Smooth muscle cell of the brain vasculature (primary cell): ENCODE measurements around the gene ABCF1.

Experiments used
- DNase-seq: peaks from one replicate; pipeline ENCODE4 v3.0.0-alpha.2; 2012; ENCODE audit warnings: low read depth, low spot score

Gene ABCF1

DNA sequence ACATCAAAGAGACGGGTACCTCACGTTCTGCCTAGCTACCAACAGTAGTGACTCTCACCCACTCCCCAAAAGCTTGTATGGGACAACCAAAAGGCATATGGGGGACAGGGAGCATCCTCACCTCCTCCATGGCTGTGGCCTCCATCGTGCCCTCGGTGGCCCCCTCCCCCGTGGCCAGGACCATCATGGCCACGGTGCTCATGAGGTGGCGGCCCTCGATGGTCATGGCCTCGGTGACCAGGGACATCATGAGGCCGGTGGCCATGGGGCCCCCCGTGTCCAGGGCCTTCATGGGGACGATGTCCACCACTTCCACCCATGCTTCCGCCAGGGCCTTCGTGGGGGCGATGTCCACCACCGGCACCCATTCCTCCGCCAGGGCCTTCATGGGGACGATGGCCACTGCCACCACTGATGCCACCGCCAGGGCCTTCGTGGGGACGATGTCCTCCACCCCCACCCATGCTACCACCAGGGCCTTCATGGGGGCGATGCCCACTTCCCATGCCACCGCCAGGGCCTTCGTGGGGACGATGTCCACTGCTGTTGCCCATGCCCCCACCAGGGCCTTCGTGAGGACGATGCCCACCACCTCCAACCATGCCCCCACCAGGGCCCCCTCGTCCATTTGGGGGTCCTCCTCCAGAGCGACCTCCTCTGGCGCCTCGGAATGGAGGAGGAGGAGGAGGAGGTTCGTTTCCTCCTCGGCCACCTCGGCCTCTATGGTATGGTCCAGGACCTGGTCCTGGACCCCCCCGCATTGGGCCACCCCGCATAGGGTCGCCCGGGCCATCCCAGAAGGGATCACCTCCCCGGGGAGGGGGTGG, 30.8 kb downstream of the ABCF1 start:
- no peak for DNase-seq

DNA sequence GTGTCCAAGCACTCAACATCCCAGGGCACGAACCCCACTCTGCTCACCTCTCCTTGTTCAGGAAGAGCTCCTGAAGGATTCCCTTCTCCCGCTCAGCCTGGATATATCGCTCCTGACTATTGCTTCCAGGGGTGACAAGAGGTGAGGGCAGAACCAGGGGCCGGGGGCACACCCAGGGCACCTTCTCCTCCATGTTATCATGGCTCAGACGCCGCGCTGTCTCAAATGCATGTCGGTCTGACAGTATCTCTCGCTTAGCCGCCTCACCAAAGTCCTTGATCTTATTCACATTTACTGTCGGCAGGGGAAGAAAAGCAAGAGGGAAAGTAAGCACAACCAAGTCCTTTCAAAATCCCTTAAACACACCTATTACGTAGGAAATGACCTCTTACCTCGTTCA, 32.7 kb downstream of the ABCF1 start:
- DNase-seq, result no peak

DNA sequence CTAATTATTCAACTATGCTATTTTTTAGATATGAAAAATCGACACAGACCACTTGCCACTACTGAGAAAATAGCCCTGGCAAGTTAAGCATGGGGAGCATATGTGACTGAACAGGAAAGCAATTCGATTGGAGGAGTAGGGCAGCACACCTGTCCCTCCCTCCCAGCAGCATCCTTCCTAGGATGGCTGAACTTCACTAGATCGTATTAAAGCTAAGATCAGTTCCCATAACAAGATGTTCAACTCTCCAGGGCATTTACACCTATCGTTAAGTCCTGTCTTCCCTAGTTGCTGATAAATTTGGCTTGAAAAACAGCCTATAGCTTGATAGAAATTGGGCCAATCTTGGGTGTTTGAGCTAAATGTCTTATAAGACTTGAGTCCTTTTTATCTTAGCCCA, 38.8 kb downstream of the ABCF1 start:
- DNase-seq, result no peak

DNA sequence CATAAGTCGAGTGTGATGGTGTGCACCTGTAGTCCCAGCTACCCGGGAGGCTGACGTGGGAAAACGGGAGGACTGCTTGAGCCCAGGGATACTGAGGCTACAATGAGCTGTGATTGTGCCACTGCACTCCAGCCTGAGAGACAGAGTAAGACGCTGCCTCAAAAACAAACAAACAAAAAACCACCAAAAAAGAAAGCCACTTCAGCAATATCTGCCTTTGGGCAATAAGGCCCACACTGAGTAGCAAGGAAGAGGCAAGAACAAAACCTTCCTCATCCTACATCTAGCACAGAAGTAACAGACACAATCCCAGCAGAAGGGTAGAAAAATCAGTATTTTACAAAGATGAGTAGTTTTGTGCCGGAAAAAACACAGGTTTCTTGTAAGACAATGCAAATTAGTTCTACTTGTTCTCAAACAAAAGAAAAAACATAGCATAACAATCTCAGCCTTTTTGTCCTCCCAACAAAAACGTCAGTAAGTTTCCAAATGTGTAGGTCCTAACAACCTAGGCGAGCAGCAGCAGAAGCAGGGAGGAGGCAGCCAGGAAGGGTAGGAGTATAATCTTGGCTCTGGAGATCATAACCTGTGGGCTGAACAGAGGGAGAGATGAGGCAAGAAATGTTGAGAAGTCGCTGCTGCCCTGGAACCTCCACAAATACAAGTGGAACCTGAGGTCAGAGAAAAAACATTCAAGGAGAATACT, 40.1 kb downstream of the ABCF1 start:
- DNase-seq, result no peak

DNA sequence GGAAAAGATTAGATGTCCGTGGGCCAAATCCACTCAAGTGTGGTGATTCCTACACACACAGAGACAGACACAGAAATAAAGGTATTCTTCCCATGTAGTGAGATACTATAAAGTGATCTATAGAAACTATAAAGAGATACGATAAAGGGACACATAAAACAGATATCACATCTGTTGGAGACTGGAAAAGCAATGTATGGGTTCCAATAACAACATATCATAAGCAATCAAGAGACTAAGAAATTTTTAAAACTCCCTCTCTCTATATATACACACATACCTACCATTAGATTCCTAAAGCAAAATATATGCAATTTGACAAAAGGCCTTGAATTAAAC, 40.6 kb downstream of the ABCF1 start:
- no peak for DNase-seq

DNA sequence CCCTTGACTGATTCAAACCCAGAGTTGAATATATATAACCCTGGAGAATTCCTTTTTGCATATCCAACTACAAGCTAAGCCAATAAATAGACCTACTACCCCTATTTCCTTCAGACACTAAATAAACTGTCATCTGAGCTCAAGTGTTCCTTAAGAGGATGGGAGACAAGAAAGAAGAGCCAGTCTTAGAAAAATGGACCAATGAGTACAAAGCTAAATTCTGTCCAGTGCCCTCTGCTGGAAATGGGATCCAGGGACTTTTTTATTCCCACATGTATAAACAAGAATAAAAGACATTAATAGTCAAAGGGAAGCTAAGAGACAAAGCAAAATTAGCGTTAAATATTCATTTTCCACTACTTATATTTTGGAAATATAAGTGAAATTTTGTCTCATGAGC, 41.0 kb downstream of the ABCF1 start:
- no peak for DNase-seq

DNA sequence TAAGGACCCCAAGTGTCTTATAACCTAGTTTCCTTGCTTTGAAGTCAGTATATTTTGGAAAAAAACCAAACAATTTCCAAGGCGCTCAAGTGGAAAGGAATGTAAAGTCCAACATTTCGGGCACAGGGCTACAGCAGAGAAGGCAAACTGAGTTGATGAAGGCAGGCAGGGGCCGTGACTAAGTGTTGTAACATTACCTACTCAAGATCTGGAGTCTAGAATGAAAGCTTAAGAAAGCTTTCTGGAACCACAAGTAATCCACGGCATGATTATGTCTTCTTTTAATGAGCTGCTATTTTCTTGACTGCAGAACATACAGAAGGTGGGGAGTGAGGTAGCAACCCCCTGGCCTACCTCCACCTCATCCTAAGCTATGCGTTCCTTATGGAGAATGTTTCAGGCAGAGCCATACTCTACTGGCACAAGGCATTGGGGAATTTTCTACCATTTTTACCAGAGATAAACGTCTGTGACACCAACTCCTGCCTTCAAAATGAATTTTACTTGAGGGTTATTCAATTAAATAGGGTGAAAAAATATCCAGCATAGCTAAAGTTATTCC, 41.5 kb downstream of the ABCF1 start:
- no peak for DNase-seq

DNA sequence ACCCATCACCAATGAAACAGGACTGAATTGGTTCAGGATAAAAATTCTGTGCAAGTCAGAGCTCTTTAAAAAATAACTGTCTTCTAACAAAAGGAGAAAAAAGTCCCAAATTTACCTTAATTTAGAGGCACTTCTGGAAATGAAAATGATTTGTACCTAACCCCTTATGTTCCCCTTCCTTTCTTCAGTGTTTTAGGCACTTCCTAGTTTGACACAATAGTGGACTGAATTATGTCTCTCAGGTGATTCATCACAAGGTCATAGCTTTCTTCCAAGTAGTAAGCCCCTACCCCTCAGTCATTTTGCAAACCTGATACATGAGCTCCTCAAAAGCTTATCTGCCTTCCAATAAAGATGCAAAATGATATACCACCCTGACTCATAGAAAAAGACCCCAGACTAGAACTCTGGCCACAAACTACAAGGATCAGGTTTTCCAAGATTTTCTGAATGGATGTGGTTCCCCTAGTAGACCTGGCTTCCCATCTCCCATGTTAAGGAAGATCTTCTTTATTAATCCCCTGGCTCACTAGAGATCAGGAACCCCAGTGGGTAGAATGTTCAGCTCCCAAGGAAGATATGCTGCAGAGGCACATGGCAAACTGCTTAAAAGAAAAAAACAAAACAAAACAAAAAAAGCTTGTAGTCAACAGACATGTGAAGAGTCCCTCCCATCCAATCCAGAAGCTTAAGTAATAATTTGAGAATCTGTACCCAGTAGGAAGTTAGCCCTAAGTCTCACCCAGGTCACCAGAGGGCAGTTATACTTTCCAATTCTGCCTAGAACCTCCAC, 42.2 kb downstream of the ABCF1 start:
- no peak for DNase-seq

DNA sequence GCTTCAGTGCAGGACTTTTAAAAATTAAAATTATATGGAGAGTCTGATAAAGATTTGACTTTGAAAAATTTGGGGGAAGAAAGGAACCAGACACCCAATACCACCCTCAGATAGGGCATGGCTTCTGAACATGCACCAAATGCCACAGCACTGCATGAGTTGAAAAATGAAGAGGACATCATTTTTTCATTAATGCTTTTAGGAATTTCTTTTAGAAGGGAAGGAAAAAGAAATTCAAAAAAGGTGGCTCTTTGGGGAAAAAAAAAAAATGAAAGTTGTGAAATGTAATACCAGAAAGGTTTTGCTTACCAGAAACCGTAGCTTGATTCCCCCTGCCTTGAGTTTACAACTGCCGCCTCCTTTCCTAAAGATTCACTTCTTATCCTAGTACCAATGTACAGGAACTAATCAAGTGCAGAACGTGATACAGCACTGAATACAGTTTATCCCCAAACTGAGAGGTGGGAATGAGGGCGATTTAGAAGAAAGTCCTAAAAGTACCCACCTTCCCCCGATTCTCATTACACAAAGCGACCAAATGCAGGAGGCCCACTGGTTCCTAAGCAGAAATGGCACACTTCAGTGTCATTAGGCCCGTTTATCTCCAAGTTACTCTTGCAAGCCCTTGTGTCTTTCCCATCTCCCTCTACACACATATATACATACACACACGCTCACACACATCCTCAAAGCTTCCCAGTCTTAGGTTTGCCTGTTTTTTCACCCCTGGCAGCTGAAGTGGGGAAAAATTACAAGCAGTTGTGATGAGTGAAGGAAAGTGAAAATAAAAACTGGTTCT, 43.0 kb downstream of the ABCF1 start:
- DNase-seq, result no peak

DNA sequence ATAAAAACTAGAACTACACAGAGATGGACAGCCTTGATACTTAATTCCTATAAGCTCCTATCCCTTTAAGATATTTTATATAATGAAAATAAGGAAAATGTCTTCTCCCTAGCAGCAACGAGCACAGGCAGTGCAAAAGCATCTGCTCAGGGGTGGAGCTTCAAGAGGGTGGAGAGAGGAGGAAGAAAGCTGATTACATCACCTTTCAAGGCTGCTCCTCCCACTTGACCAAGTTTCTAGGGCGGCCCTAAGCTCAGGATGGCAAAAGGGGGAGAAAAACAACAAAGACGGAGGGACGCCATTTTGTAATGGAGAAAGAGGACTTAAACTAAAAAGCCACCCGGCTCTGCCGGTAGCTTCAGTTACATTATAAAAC, 43.6 kb downstream of the ABCF1 start:
- peak; percentile 93 for DNase-seq

DNA sequence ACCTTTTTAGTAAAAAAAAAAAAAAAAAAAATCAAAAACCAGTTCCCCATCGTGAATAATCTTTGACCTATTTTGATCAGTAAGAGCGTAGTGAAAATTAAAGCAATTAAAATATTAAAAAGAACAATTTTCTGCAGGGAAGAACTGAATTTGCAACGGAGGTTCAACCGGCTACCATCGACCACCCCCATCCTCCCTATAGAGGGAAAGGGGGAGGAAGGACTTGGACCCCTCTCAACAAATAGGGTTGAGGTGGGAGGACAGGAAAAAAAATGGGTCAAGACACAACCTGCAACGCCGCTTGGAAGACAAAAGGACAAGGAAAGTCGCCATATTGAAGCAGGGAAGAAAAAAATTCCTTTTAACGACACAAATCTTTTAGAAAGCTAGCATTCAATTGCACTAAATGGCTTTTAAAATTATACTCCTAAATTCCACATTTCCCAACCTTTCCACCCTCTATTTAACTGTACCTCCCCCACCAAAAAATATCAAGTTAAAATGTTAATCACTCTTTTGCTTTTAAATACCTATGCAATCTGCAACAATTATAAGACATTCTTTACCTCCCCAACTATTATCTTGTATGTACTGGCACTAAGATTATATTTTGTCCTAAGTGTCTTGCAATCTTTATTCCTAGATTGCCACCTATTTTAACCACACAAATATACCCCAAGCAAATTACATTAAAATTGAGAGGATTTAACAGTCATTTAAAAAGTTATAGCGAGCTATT, 44.1 kb downstream of the ABCF1 start:
- peak; percentile 41 for DNase-seq

DNA sequence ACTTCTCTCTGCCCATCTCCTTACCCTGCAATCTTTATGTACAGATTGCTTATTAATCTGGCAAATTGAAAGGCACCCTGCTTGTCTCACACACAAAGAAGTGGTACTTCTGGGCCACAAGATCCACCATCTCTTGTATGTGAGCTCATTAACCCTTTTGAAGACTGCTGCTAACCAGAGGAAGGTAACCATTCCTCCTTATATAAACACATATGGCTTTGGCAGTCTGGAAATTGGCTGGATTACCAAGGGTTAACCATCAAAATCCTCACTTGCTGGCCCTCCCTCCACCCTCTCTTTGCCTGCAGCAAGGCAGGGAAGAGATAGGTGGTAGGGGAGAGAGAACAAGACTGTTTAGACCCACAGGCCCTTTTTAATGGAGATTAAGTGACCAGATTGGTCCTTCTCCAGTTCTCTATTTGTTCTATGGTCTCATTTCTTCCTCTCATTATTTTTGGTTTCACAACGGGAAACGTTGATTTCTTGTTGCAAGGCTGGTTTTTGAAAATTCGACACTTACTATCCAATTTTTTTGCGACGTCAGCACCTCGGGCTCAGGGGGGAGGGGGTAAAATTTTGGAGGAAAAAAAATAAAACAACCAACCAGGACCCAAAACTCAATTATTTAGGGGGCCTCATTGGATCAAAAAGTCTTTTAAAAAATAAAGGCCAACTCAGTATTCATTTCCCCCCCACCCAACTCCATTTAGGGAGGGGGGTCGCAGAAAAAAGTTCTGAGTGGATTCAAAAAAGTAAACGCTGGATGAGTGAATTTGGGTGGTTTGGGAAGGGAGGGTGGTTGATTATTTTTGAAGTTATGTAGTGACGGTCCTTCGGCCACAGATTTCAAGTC, 44.9 kb downstream of the ABCF1 start:
- no peak for DNase-seq

DNA sequence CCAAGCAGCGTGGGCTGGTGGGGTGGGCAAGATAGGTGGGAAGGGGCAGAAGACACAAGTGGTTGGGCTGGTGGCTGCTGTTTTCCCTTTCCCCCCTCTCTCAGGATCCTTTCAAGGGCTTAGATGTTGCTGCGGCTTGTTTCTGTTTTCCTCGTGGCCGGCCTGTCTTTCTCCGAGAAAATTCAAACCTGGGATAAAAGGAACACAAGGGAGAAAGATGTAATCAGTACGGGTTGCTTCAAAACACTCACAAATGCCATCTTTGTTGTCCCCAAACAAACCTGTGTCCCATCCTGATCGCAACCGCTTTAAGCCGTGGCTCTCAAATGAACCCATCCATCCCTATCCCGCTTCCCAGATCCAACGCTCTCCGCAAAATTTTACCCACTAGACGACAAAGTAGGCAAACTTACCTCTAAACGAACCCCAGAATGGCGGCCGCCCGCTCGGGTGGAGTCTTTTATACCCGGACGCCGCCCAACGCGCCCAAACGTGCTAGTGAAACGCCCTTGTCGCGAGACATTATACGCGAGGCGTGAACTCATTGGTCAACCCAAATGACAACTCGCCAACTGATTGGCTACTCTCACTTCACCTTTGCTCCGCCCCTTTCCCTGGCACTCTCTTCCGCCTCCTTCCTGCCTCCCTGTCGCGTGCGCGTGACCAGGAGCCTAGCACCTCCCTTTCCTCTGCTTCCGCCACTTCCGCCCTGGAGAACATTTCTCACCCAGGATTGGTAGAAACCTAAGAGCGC, 45.7 kb downstream of the ABCF1 start, which contains the start of gene PPP1R10:
PPP1R10 (minus strand) TSS at position 433 of the 754 bp plus-strand sequence. CDS start 7,299 bp downstream, outside the sequence.
- peak; percentile 99 for DNase-seq

DNA sequence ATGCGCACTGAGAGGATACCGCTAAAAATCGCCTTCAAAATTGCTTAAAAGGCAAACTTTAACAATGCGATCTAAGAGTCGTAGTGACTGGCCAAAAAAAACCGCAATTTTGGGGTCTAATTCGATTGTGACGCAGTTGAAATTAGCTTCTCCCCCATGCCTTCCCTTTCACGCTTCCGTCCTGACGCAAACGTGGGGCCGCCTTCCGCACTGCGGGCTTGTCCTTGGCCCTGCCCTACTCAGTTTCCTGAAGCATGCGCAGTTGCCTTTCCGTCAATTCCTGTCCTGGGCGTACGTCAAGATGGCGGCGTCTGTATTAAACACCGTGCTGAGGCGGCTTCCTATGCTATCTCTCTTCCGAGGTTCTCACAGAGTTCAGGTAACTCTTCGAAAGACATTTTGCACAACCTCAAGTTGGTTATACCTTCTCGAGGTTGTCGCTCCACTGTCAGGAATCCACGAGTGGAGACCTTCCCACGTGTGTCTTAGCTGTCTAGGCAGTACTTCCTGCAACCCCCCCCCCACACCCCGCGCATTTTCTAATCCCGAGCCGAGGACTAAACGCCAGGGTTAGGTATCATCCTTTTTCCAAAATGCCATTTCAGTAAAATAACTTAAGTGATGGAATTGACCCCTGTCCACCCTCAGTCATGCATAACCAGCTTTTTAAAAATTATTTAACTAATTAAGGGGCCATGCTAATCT, 46.5 kb downstream of the ABCF1 start, which contains the start of gene MRPS18B:
MRPS18B (plus strand) TSS at position 276 of the 705 bp plus-strand sequence; CDS start at position 302, 26 bp downstream.
- DNase-seq, result peak; percentile 98

DNA sequence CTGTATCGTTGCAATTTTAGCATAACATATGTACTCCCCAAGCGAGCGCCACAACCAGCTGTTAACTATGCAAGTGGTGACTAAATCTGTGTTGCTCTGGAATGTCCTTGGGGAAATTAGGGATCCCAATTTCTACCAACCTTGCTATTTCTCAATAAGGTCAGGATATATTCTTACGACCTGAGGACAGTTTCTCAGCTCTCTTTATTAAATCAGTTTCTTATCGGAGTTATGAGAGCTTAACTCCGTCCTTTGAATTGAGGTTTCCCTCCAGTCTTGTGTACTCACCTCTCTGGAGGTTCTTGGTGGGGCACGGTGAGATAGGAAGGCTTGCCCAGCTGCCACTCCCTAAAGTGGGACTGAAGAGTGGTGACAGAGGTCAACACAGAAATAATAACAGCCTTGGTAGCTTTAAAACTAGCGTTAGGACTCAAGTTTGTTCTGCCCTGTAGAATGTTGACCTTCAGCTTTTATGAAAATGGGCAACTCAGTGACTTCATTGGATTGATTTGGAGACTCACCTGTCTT, 47.1 kb downstream of the ABCF1 start:
- DNase-seq, result no peak

DNA sequence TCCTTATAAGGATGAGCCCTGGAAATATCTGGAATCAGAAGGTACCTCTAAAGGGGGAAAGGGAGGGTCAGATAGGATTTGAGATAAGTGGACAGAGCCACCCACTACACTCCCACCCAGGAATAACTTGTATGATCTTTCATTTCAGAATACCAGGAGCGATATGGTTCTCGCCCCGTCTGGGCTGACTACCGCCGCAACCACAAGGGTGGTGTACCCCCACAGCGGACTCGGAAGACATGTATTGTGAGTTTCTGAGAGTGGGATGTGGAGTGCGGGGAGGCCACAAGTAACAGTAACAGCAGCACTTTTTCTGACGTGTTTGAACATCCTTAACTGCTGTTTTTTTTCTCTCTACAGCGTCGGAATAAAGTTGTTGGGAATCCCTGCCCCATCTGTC, 48.3 kb downstream of the ABCF1 start:
- DNase-seq, result no peak

DNA sequence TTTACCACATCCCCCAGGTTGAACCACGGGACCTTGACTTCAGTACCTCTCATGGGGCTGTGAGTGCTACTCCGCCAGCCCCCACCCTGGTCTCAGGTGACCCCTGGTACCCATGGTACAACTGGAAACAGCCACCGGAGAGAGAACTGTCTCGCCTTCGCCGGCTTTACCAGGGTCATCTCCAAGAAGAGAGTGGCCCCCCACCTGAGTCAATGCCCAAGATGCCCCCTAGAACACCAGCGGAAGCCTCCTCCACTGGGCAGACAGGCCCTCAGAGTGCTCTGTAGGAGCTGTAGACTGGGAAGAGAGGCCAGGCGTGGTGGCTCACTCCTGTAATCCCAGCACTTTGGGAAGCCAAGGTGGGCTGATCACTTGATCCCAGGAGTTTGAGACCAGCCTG, 54.3 kb downstream of the ABCF1 start:
- no peak for DNase-seq
